Stimulated activated CD4-positive, alpha-beta T cell treated with anti-CD3 and anti-CD28 coated beads, Interleukin-1b, Interleukin-23, amount 100 ng/mL, for 48 hours (primary cell): ENCODE results near the gene BACE1-AS.
A peak's percentile ranks its signal among the peaks of the same experiment; 100 is the strongest.

Experiments used
- DNase-seq: peaks from one replicate; pipeline ENCODE4 v3.0.0-alpha.2; 2020

Gene BACE1-AS

DNA sequence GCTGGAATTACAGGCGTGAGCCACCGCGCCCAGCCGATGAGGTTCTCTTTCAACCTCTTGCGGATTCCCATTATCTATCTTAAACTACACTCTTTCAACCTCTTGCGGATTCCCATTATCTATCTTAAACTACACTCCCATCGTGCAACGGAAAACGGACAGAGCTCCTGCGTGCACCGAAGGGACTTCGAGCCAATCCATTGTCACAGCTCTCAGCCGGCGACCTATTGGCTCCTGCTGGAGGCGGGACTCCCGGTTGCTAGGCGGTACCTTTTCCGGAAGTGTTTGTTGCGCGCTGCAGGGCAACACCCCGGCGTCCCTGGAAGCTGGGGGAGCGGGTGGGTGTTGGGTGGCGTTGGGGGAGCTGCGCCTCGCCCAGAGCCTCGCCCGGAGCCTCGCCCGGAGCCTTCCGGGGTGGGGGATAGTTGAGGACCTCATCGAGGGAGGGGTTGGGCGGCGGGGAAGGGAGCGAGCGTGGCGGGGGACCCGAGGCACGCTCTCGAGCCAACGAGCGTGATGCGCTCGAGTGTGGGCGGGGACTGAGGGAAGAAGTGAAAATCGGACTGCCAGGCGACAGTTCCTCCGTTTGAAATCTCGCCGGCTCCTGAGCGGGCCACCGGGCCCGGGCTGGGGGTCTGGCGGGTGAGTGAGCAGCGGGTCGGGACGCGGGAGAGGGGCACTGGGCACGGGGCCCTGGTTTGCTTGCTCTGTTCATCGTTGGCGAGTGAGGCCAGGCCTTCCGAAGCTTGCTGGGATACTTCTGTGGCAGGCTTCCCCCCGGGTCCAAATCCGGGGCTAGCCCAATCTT, 36.6 kb downstream of the BACE1-AS start, which contains the start of gene CEP164:
TSS of gene CEP164 (plus strand) at position 288 of the 808 bp plus-strand sequence. CDS start 10,733 bp downstream, outside the sequence.
- peak; percentile 95 for DNase-seq

DNA sequence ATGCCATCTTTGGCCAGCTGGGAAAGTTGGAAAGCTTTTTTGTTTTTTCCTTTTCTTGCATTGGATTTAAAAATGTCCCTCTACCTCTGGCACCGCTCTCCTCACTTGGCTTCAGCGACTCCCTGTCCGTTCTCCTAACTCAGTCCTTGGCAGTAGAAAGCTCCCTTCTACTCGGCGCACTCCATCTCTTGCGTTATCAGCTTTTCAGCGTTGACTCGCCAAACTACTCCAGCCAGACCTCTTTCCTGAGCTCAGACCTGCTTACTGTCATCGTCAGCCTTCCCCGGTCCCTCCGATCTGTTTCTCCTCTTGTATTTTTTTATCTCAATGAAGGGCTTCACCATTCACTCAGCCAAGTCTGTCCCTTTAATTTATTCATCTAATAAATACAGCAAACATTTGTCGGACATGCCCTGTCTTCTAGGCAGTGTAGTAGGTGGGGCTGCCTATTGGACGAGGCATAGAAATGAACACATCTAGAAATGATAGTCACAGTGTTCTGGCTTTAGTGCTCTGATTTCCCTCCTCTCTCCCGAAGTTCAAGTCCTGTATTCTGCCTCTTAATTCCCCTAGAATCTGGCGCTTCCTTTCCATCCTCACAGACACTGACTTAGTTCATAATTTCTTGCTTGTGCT, 37.3 kb downstream of the BACE1-AS start:
- no peak for DNase-seq

DNA sequence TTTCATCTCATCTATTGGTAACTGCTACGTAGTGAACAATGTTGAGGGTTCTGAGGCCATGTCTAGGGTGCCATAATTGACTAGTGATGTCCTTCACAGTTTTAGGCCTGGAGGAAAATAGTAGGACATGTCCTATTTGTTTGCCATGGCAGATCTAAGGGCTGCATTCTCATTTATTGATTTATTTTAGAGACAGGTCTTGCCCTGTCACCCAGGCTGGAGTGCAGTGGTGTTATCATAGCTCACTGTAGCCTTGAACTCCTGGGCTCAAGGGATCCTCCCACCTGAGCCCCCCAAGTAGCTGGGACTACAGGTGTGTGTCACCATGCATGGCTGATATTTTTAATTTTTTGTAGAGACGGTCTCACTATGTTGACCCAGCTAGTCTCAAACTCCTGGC, 41.7 kb downstream of the BACE1-AS start:
- DNase-seq, result no peak

DNA sequence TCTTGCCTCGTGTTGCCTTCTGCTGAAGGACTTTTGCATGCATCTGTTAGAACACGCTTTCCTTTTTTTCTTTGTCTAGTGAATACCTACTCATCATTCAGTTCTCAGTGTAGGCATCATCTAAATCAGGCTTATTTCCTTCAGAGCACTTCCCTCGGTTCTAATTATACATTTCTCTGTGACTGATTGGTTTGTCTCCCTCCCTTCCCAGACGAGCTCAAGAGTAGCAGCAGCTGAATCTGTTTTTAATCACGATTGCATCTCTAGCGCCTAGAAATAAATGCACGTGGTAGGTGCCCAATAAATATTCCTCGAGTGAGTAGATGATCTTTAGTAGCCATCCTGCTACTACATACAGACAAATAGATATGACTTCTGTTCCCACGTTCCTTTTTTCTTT, 42.8 kb downstream of the BACE1-AS start:
- DNase-seq, result no peak

DNA sequence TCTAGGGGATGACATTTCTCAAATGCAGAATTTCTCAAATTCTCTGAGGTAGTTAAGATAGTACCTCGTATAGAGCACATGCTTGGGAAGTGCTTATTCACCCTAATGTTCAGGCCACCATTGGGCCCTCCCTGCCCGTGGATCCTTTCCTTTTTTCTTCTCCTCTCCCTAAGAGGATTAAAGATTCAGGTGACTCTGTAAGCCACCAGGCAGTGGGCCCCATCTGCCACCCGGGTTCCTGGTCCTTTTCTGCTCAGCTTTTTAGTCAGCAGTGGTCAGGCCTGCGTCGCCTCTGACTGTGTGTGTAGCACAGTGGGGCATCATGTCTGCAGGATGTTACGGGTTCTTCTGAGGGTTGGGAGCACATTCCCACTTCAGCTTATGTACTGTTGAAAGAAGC, 43.8 kb downstream of the BACE1-AS start:
- DNase-seq, result no peak

DNA sequence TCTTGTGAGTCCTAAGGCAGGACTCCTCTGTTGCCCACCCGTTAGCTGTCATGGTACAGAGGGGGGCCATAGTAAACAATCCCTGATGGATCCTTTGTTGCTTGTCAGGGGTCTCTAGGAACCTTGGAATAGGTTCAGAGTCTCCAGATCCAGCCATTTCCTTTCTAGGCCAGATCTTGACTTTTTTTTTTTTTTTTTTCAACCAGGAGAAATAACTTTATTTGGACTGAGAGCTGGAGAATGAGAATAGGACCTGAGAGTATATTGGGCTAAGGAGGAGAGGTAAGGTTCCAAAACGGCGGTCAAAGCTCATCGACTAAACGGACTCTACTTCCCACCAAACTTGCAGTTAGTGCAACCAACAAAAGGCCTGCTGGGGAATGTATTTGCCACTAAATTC, 44.3 kb downstream of the BACE1-AS start:
- no peak for DNase-seq

DNA sequence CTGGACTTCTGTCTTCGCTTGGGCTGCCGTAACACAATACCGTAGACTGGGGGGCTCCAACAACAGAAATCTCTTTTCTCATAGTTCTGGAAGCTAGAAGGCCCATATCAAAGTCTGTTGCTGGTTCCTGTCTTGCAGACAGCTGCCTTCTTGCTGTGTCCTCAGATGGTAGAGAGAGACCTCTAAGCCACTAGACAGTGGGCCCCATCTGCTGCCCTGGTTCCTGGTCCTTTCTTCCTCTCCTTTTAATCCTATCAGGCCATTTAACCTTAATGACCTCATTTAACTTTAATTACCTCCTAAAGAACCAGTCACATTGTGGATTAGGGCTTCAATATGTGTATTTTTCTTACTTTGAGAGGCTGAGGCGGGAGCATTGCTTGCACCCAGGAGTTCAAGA, 45.9 kb downstream of the BACE1-AS start:
- DNase-seq, result no peak
